ENCODE results near the gene MAD2L2. TPM values are rescaled to one million over a fixed set of nuclear protein-coding genes. Genes with fewer than 3 reads are reported as not detected.

The MAD2L2 gene
- polyA plus RNA-seq, 6 donors from 2014 or later: 43.6 to 75.4 (median 56.2) TPM

DNA sequence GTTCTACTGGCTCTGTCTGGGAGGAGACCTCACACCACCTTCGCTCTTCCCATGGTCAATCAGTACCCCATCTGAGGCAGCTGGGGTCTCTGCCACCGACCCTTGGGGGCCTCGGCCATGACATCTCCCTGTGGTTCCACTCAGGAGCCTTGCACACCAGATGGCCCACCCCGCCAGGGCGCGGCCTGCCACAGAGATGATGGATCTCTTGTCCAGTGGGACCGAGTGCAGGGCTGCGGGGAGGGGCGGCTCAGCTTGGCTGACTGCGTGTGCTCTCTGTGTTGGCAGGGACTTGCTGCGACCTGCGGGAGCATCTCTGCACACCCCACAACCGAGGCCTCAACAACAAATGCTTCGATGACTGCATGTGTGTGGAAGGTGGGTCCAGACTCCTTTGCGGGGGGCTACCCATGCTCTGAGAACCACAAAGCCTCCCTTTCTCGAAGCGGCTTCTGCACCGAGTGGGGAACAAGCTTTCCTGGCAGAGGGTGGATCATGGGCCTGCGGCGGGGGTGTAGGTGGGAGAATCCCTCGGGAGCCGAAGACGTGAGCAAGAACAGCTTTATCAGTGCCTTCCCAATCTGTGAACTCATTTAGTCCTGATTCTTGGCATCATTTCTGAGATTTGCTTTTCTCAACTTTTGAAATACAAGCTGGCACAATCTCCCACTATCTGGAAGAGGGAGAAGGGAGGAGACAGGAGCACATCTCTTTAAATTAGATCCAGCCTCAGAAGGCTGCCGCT lies 34.1 kb upstream of the MAD2L2 start:
- no peaks in the 10 kb centered on the region for H3K9me3 Mint-ChIP-seq
- H3K27me3 Mint-ChIP-seq: no peaks in the 10 kb centered on the region
- no peaks in the 10 kb centered on the region for H3K36me3 Mint-ChIP-seq
- DNase-seq (no peak), ATAC-seq (ENCODE audit: low read depth in 2 of 2) (no peak)
- H3K27ac Mint-ChIP-seq: peak overlapping the region in 3 of 6 donors; percentile 20 to 81 (median 39)
- H3K4me3 Mint-ChIP-seq: no peak overlapping the region
- peaks cover 10 to 11% (median 11%) of the 10 kb centered on the region in 3 donors for H3K4me1 Mint-ChIP-seq

GRCh38 chr1:11713095-11713494 lies 32.1 kb upstream of the MAD2L2 start:
- H3K27me3 Mint-ChIP-seq: peaks cover 0 to 9% (median 6%) of the 10 kb centered on the region in 3 donors
- no peaks in the 10 kb centered on the region for H3K9me3 Mint-ChIP-seq
- H3K36me3 Mint-ChIP-seq: no peaks in the 10 kb centered on the region
- H3K27ac Mint-ChIP-seq: no peak overlapping the region
- no peak for DNase-seq
- ATAC-seq (ENCODE audit: low read depth in 2 of 2): no peak
- no peaks in the 10 kb centered on the region for H3K4me1 Mint-ChIP-seq
- H3K4me3 Mint-ChIP-seq: no peak overlapping the region

- H3K9me3 Mint-ChIP-seq: no peaks in the 10 kb centered on the region
- H3K27ac Mint-ChIP-seq: no peak overlapping the region
- H3K4me3 Mint-ChIP-seq: no peak overlapping the region
- peaks cover 0 to 7% (median 0%) of the 10 kb centered on the region in 3 donors for H3K4me1 Mint-ChIP-seq
- H3K36me3 Mint-ChIP-seq: no peaks in the 10 kb centered on the region
- DNase-seq: no peak
- peaks cover 0 to 9% (median 6%) of the 10 kb centered on the region in 3 donors for H3K27me3 Mint-ChIP-seq
- no peak for ATAC-seq (ENCODE audit: low read depth in 2 of 2)
Observed at GRCh38 chr1:11712285-11712684, 31.3 kb upstream of the MAD2L2 start.

DNA sequence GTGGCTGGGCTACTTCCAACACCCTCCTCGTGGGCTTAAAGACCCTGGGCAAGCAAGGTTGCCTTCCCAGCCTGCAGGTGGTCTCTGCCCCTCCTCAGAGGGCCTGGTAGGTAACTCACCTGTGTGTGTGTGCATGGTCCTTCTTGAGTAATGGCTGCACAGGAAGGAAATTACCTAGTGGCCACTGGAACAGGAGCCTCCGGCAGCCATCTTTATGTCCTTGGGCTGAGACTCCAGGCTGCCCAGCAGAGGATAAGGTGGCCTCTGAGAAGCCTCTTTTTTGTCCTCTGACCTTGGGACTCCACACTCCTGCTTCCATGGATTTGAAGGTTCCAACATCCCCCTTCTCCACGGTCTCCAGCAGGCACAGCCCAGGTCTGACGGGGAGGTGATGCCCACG lies 30.5 kb upstream of the MAD2L2 start:
- DNase-seq: no peak
- Mint-ChIP-seq H3K27ac (no peak overlapping the region), H3K9me3 (no peaks in the 10 kb centered on the region), H3K4me3 (no peak overlapping the region), H3K4me1 (peaks cover 0 to 8% (median 0%) of the 10 kb centered on the region in 3 donors), H3K27me3 (peaks cover 0 to 9% (median 6%) of the 10 kb centered on the region in 3 donors), H3K36me3 (no peaks in the 10 kb centered on the region)
- no peak for ATAC-seq (ENCODE audit: low read depth in 2 of 2)

DNA sequence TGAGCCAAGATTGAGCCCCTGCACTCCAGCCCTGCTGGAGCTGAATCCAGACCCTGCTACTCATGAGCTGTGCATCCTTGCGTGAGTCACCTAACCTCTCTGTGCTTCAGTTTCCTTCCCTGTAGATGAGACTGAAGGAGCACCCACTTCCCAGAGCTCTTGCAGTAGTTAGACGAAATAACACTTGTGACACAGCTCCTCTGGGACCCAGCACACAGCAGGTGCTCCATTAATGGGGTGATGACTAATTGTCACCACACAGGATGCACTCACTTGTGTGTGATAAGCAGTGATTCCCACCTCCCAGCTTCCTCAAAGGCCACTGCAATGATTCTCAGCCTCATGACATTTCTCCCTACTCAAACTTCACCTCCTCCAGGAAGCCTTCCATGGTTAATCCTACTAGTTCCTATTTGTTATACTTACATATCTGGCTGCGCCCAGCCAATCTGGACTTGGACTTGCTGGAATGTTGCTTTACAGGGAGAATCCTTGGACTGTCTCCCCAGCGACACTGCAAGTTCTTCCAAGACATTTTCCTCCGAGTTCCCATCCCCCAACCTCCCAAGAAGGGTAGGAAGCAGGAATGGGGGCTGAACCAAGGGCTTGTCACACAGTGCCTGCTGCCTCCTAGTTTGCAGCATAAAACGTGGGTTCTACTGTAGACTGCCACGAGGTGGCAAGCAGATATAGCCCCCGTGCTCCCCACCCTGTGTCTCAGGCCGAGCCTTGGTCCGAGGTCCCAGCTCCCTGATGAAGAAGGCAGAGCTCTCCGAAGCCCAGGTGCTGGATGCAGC lies 27.8 kb upstream of the MAD2L2 start:
- Mint-ChIP-seq H3K27me3 (peaks cover 0 to 16% (median 9%) of the 10 kb centered on the region in 3 donors), H3K4me1 (peaks cover 0 to 8% (median 2%) of the 10 kb centered on the region in 3 donors), H3K27ac (no peak overlapping the region), H3K36me3 (no peaks in the 10 kb centered on the region), H3K9me3 (no peaks in the 10 kb centered on the region), H3K4me3 (no peak overlapping the region)
- ATAC-seq (ENCODE audit: low read depth in 2 of 2) (no peak), DNase-seq (no peak)

- Mint-ChIP-seq H3K36me3 (no peaks in the 10 kb centered on the region), H3K4me3 (no peak overlapping the region), H3K27me3 (peaks cover 0 to 26% (median 17%) of the 10 kb centered on the region in 3 donors), H3K9me3 (no peaks in the 10 kb centered on the region), H3K27ac (peak overlapping the region in 2 of 6 donors; percentile 40 to 74), H3K4me1 (peaks cover 0 to 8% (median 3%) of the 10 kb centered on the region in 3 donors)
- ATAC-seq (ENCODE audit: low read depth in 2 of 2): no peak
- no peak for DNase-seq
Observed at GRCh38 chr1:11707621-11708276, 26.8 kb upstream of the MAD2L2 start.

GRCh38 chr1:11706292-11706691 lies 25.3 kb upstream of the MAD2L2 start:
- peaks cover 0 to 26% (median 17%) of the 10 kb centered on the region in 3 donors for H3K27me3 Mint-ChIP-seq
- H3K36me3 Mint-ChIP-seq: no peaks in the 10 kb centered on the region
- H3K4me3 Mint-ChIP-seq: no peak overlapping the region
- H3K4me1 Mint-ChIP-seq: peaks cover 0 to 8% (median 3%) of the 10 kb centered on the region in 3 donors
- no peaks in the 10 kb centered on the region for H3K9me3 Mint-ChIP-seq
- DNase-seq (no peak), ATAC-seq (ENCODE audit: low read depth in 2 of 2) (no peak)
- no peak overlapping the region for H3K27ac Mint-ChIP-seq

GRCh38 chr1:11705596-11705995 lies 24.6 kb upstream of the MAD2L2 start:
- no peaks in the 10 kb centered on the region for H3K36me3 Mint-ChIP-seq
- H3K9me3 Mint-ChIP-seq: no peaks in the 10 kb centered on the region
- H3K4me3 Mint-ChIP-seq: no peak overlapping the region
- ATAC-seq (ENCODE audit: low read depth in 2 of 2): no peak
- H3K27ac Mint-ChIP-seq: no peak overlapping the region
- H3K4me1 Mint-ChIP-seq: peaks cover 0 to 8% (median 3%) of the 10 kb centered on the region in 3 donors
- no peak for DNase-seq
- H3K27me3 Mint-ChIP-seq: peaks cover 0 to 26% (median 17%) of the 10 kb centered on the region in 3 donors

DNA sequence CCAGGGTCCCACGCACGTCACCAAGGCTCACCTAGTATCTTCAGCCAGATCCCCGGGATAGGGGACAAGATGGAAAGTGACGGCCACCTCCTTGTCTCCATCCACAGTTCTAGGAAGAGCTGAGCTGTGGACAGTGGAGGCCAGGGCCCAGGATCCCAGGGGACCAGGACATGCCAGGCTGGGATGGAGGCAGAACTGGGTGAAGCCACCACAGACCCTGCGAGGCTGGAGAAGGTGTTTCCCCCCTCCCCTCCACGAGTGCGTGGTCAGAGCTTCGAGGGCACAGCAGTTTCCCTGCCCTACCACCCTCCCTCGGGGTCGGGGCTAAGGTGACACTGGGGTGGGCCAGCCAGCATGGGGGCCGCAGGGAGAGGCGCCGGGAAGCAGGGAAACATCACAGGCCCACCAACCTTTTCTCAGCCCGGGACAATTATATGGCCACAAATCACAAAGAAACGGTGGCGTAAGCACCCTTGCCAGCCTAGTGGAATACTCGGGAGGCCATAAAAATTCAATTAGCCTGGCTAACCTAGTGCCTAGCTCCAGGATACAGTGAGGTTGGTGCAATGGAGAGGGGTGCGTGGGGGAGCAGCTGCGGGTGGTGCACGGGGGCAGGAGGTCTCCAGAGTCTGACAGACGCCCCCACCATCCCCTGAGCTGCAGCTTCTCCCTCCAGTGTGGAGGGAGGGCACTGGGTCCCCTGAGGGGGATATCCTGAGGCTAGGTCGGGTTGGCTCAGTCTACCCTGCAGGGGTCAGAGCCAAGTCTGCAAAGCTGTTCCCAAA lies 23.9 kb upstream of the MAD2L2 start:
- no peaks in the 10 kb centered on the region for H3K9me3 Mint-ChIP-seq
- ATAC-seq (ENCODE audit: low read depth in 2 of 2): no peak
- H3K27me3 Mint-ChIP-seq: peaks cover 0 to 26% (median 17%) of the 10 kb centered on the region in 3 donors
- no peak overlapping the region for H3K27ac Mint-ChIP-seq
- peaks cover 0 to 8% (median 3%) of the 10 kb centered on the region in 3 donors for H3K4me1 Mint-ChIP-seq
- H3K36me3 Mint-ChIP-seq: no peaks in the 10 kb centered on the region
- no peak for DNase-seq
- peak overlapping the region in 1 of 8 donors; percentile 15 for H3K4me3 Mint-ChIP-seq

- no peak for DNase-seq
- Mint-ChIP-seq H3K27ac (no peak overlapping the region), H3K27me3 (peaks cover 1 to 26% (median 15%) of the 10 kb centered on the region in 3 donors), H3K36me3 (no peaks in the 10 kb centered on the region), H3K9me3 (no peaks in the 10 kb centered on the region), H3K4me3 (no peak overlapping the region), H3K4me1 (peaks cover 0 to 8% (median 3%) of the 10 kb centered on the region in 3 donors)
- no peak for ATAC-seq (ENCODE audit: low read depth in 2 of 2)
Observed at GRCh38 chr1:11704194-11704529, 23.2 kb upstream of the MAD2L2 start.

- H3K9me3 Mint-ChIP-seq: no peaks in the 10 kb centered on the region
- H3K36me3 Mint-ChIP-seq: no peaks in the 10 kb centered on the region
- no peak for DNase-seq
- H3K4me1 Mint-ChIP-seq: peaks cover 0 to 8% (median 3%) of the 10 kb centered on the region in 3 donors
- no peak overlapping the region for H3K27ac Mint-ChIP-seq
- ATAC-seq (ENCODE audit: low read depth in 2 of 2): no peak
- H3K4me3 Mint-ChIP-seq: peak overlapping the region in 1 of 8 donors; percentile 69
- H3K27me3 Mint-ChIP-seq: peaks cover 5 to 20% (median 9%) of the 10 kb centered on the region in 3 donors
Observed at GRCh38 chr1:11703357-11704193, 22.6 kb upstream of the MAD2L2 start.
